ENCODE measurements around the gene AGPAT4. TPM values are rescaled to one million over a fixed set of nuclear protein-coding genes. Genes with fewer than 3 reads are reported as not detected.

Gene AGPAT4
- total RNA-seq, 1 donor from 2014 or later: 8.3 TPM

GRCh38 chr6:161194374-161194773, 79.5 kb downstream of the AGPAT4 start:
- peaks cover 15% of the 10 kb centered on the region for H3K9me3 Mint-ChIP-seq (ENCODE audit: unreplicated experiment)
- H3K27ac Mint-ChIP-seq (ENCODE audit: unreplicated experiment): no peak overlapping the region
- H3K4me1 Mint-ChIP-seq (ENCODE audit: unreplicated experiment): no peaks in the 10 kb centered on the region
- H3K27me3 Mint-ChIP-seq (ENCODE audit: unreplicated experiment): no peaks in the 10 kb centered on the region
- TF ChIP-seq CTCF (IDR thresholded peaks at IDR 0.05): no peak
- H3K4me3 Mint-ChIP-seq (ENCODE audit: unreplicated experiment): no peak overlapping the region
- no peak for DNase-seq (ENCODE audit: extremely low spot score, unreplicated experiment)
- H3K36me3 Mint-ChIP-seq (ENCODE audit: unreplicated experiment): peaks cover 5% of the 10 kb centered on the region

GRCh38 chr6:161192636-161193411, 81.0 kb downstream of the AGPAT4 start:
- no peak for TF ChIP-seq CTCF (IDR thresholded peaks at IDR 0.05)
- Mint-ChIP-seq H3K36me3 (ENCODE audit: unreplicated experiment) (peaks cover 5% of the 10 kb centered on the region), H3K27ac (ENCODE audit: unreplicated experiment) (no peak overlapping the region), H3K4me3 (ENCODE audit: unreplicated experiment) (no peak overlapping the region), H3K9me3 (ENCODE audit: unreplicated experiment) (peaks cover 15% of the 10 kb centered on the region), H3K27me3 (ENCODE audit: unreplicated experiment) (no peaks in the 10 kb centered on the region), H3K4me1 (ENCODE audit: unreplicated experiment) (no peaks in the 10 kb centered on the region)
- no peak for DNase-seq (ENCODE audit: extremely low spot score, unreplicated experiment)

- Mint-ChIP-seq H3K36me3 (ENCODE audit: unreplicated experiment) (peaks cover 5% of the 10 kb centered on the region), H3K27me3 (ENCODE audit: unreplicated experiment) (no peaks in the 10 kb centered on the region), H3K4me1 (ENCODE audit: unreplicated experiment) (no peaks in the 10 kb centered on the region), H3K9me3 (ENCODE audit: unreplicated experiment) (peaks cover 15% of the 10 kb centered on the region), H3K27ac (ENCODE audit: unreplicated experiment) (no peak overlapping the region), H3K4me3 (ENCODE audit: unreplicated experiment) (no peak overlapping the region)
- no peak for TF ChIP-seq CTCF (IDR thresholded peaks at IDR 0.05)
- no peak for DNase-seq (ENCODE audit: extremely low spot score, unreplicated experiment)
Measured at GRCh38 chr6:161191671-161192070, 82.2 kb downstream of the AGPAT4 start.

- H3K4me3 Mint-ChIP-seq (ENCODE audit: unreplicated experiment): no peak overlapping the region
- H3K27me3 Mint-ChIP-seq (ENCODE audit: unreplicated experiment): no peaks in the 10 kb centered on the region
- DNase-seq (ENCODE audit: extremely low spot score, unreplicated experiment): no peak
- no peak overlapping the region for H3K27ac Mint-ChIP-seq (ENCODE audit: unreplicated experiment)
- H3K36me3 Mint-ChIP-seq (ENCODE audit: unreplicated experiment): peaks cover 5% of the 10 kb centered on the region
- peaks cover 2% of the 10 kb centered on the region for H3K4me1 Mint-ChIP-seq (ENCODE audit: unreplicated experiment)
- H3K9me3 Mint-ChIP-seq (ENCODE audit: unreplicated experiment): peaks cover 15% of the 10 kb centered on the region
- TF ChIP-seq CTCF (IDR thresholded peaks at IDR 0.05): no peak
Measured at GRCh38 chr6:161191007-161191406, 82.9 kb downstream of the AGPAT4 start.

- H3K4me3 Mint-ChIP-seq (ENCODE audit: unreplicated experiment): no peak overlapping the region
- peaks cover 15% of the 10 kb centered on the region for H3K9me3 Mint-ChIP-seq (ENCODE audit: unreplicated experiment)
- DNase-seq (ENCODE audit: extremely low spot score, unreplicated experiment): no peak
- no peaks in the 10 kb centered on the region for H3K27me3 Mint-ChIP-seq (ENCODE audit: unreplicated experiment)
- TF ChIP-seq CTCF (IDR thresholded peaks at IDR 0.05): no peak
- H3K4me1 Mint-ChIP-seq (ENCODE audit: unreplicated experiment): peaks cover 2% of the 10 kb centered on the region
- H3K36me3 Mint-ChIP-seq (ENCODE audit: unreplicated experiment): peaks cover 7% of the 10 kb centered on the region
- no peak overlapping the region for H3K27ac Mint-ChIP-seq (ENCODE audit: unreplicated experiment)
Measured at GRCh38 chr6:161189891-161190290, 84.0 kb downstream of the AGPAT4 start.

All from osteocyte (in vitro differentiated cells).